Neuronal stem cell (in vitro differentiated cells): ENCODE results near the gene CD200R1.
A peak's percentile ranks its signal among the peaks of the same experiment; 100 is the strongest.
"Not testable (repeated sequence)": the region's sequence is repeated elsewhere in the genome, so short reads cannot be mapped to it uniquely, and the experiment has no call there.

Source experiments
- DNase-seq: peaks from one replicate; pipeline ENCODE4 v3.0.0-alpha.2; 2013; ENCODE audit warnings: low spot score
- H2AFZ ChIP-seq: one replicate; pipeline ENCODE4 v1.6.1; 2013; ENCODE audit warnings: mild to moderate bottlenecking, low read length, inconsistent platforms
- H2AK5ac ChIP-seq: 2 replicates; pipeline ENCODE4 v1.6.1; 2013; ENCODE audit warnings: low read depth, mild to moderate bottlenecking, inconsistent platforms, low read length, moderate library complexity, mixed read lengths
- H2BK120ac ChIP-seq: 2 replicates; pipeline ENCODE4 v1.6.1; 2013; ENCODE audit warnings: low read depth, mild to moderate bottlenecking, inconsistent platforms, low read length, moderate library complexity, mixed read lengths
- H2BK12ac ChIP-seq: one replicate; pipeline ENCODE4 v1.6.1; 2013; ENCODE audit warnings: low read length, inconsistent platforms
- H2BK15ac ChIP-seq: 2 replicates; pipeline ENCODE4 v1.6.1; 2013; ENCODE audit warnings: mild to moderate bottlenecking, low read length, inconsistent platforms, mixed read lengths
- H2BK5ac ChIP-seq: one replicate; pipeline ENCODE4 v1.6.1; 2013; ENCODE audit warnings: inconsistent platforms, mild to moderate bottlenecking, low read length, moderate library complexity
- H3K14ac ChIP-seq: one replicate; pipeline ENCODE4 v1.6.1; 2013; ENCODE audit warnings: low read length, inconsistent platforms
- H3K18ac ChIP-seq: 2 replicates; pipeline ENCODE4 v1.6.1; 2013; ENCODE audit warnings: low read length, inconsistent platforms
- H3K23ac ChIP-seq: 2 replicates; pipeline ENCODE4 v1.6.1; 2013; ENCODE audit warnings: low read depth, mild to moderate bottlenecking, mixed read lengths, low read length, inconsistent platforms; ENCODE audit not compliant: poor library complexity
- H3K27ac ChIP-seq: replicated peaks from 3 replicates; pipeline ENCODE4 v1.5.1; 2013; ENCODE audit warnings: low read length, inconsistent platforms
- H3K27me3 ChIP-seq, 3 experiments: 2 replicates each; pipeline ENCODE4 v1.6.1; 2013; ENCODE audit warnings: low read length in 3 of 3, mild to moderate bottlenecking in 2 of 3, inconsistent platforms in 1 of 3, low read depth in 1 of 3, mixed read lengths in 1 of 3, moderate library complexity in 1 of 3; ENCODE audit not compliant: control insufficient read depth in 3 of 3, insufficient read depth in 3 of 3
- H3K36me3 ChIP-seq, 2 donors: replicated peaks in 1 of 2; 2 replicates each; pipeline ENCODE4 v1.6.1; 2013; ENCODE audit warnings: low read length in 2 of 2; ENCODE audit not compliant: control insufficient read depth in 2 of 2, insufficient read depth in 2 of 2
- H3K4ac ChIP-seq: 2 replicates; pipeline ENCODE4 v1.6.1; 2013; ENCODE audit warnings: inconsistent platforms, mild to moderate bottlenecking, low read length, moderate library complexity
- H3K4me1 ChIP-seq, 2 donors: 1 replicate in 1 of 2; 2 replicates in 1 of 2; pipeline ENCODE4 v1.6.1; 2013; ENCODE audit warnings: low read length in 2 of 2, low read depth in 1 of 2; ENCODE audit not compliant: control insufficient read depth in 2 of 2, insufficient read depth in 1 of 2
- H3K4me2 ChIP-seq: one replicate; pipeline ENCODE4 v1.6.1; 2013; ENCODE audit warnings: mild to moderate bottlenecking, low read length, inconsistent platforms; ENCODE audit not compliant: insufficient read depth, poor library complexity, severe bottlenecking
- H3K4me3 ChIP-seq, 2 donors: 2 replicates each; pipeline ENCODE4 v1.5.1; 2013; ENCODE audit warnings: low read length in 2 of 2, mild to moderate bottlenecking in 2 of 2, inconsistent platforms in 1 of 2, moderate library complexity in 1 of 2
- H3K79me1 ChIP-seq: one replicate; pipeline ENCODE4 v1.6.1; 2013; ENCODE audit warnings: low read depth, mild to moderate bottlenecking, inconsistent platforms, low read length, moderate library complexity
- H3K9ac ChIP-seq: one replicate; pipeline ENCODE4 v1.6.1; 2013; ENCODE audit warnings: mild to moderate bottlenecking, low read depth, low read length, inconsistent platforms; ENCODE audit not compliant: poor library complexity
- H3K9me3 ChIP-seq, 2 donors: replicated peaks in 1 of 2; 2 replicates each; pipeline versions ENCODE3 to v1.6.1; 2013; ENCODE audit warnings: low read length in 2 of 2, mild to moderate bottlenecking in 2 of 2, inconsistent platforms in 1 of 2, low read depth in 1 of 2, mixed read lengths in 1 of 2, moderate library complexity in 1 of 2; ENCODE audit not compliant: control insufficient read depth in 2 of 2, insufficient read depth in 1 of 2
- H4K8ac ChIP-seq: one replicate; pipeline ENCODE4 v1.6.1; 2013; ENCODE audit warnings: low read depth, mild to moderate bottlenecking, inconsistent platforms, low read length, moderate library complexity
- H4K91ac ChIP-seq: one replicate; pipeline ENCODE4 v1.6.1; 2013; ENCODE audit warnings: low read length, low read depth, mild to moderate bottlenecking, inconsistent platforms; ENCODE audit not compliant: poor library complexity
- WGBS, 2 donors: extraction: QIAGEN DNeasy Blood & Tissue Kit; methylation state at CpG; one replicate each; pipeline ENCODE4 v1.1.7; 2013; ENCODE audit warnings: missing lambda C conversion rate in 2 of 2, mixed read lengths in 1 of 2; ENCODE audit not compliant: insufficient read length in 2 of 2, insufficient replicate concordance in 1 of 2; ENCODE audit errors: extremely low coverage in 2 of 2; 5-methylcytosine and 5-hydroxymethylcytosine counted together

CD200R1 gene

GRCh38 chr3:112919541-112919940 lies 55.4 kb downstream of the CD200R1 start:
- H3K4me2 ChIP-seq, H3K9me3 ChIP-seq, H2BK5ac ChIP-seq, H2BK12ac ChIP-seq, H3K36me3 ChIP-seq, H3K27ac ChIP-seq, DNase-seq, H3K27me3 ChIP-seq, H3K9ac ChIP-seq, H4K8ac ChIP-seq, H4K91ac ChIP-seq, H2BK120ac ChIP-seq, H2AK5ac ChIP-seq, H3K18ac ChIP-seq, H3K79me1 ChIP-seq, H3K4ac ChIP-seq, H3K23ac ChIP-seq, H3K4me1 ChIP-seq, H2AFZ ChIP-seq, H3K4me3 ChIP-seq, H3K14ac ChIP-seq, H2BK15ac ChIP-seq: not testable (repeated sequence)
- no CpG with 5 or more reads among the region's 5 CpGs for WGBS, 2 donors

DNA sequence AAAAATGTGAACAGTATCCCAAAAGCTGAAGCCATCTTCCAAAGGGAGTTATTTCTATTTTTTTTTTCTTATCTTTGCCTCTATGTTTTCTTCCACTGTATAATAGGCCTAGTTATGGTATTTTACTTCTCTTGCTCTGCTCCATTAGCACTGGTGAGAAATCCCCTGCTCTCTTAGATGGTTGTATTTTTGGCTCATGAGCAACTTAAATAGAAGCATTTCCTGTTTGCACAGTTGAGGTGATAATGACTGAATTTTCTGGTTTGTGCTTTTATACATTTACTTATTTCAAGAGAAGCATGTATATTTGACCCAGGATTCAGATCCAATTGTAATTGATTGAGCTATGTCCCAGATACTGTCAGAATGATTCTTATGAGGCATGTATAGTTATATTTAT lies 66.7 kb downstream of the CD200R1 start:
- no peak overlapping the region for H2BK15ac ChIP-seq
- no peak overlapping the region for H2AFZ ChIP-seq
- no peak overlapping the region for H4K8ac ChIP-seq
- no peak overlapping the region for H3K4me3 ChIP-seq
- H3K9ac ChIP-seq, result no peak overlapping the region
- no peak overlapping the region for H3K4ac ChIP-seq
- no peak overlapping the region for H2BK12ac ChIP-seq
- H2BK5ac ChIP-seq, result no peak overlapping the region
- H3K36me3 ChIP-seq, result no peaks in the 10 kb centered on the region
- H3K23ac ChIP-seq, result no peak overlapping the region
- H3K79me1 ChIP-seq, result no peaks in the 10 kb centered on the region
- no peaks in the 10 kb centered on the region for H3K27me3 ChIP-seq
- no peak overlapping the region for H3K14ac ChIP-seq
- no peak overlapping the region for H4K91ac ChIP-seq
- H2BK120ac ChIP-seq, result no peak overlapping the region
- no peak overlapping the region for H3K27ac ChIP-seq
- H3K18ac ChIP-seq, result no peak overlapping the region
- no peaks in the 10 kb centered on the region for H3K4me1 ChIP-seq
- H3K9me3 ChIP-seq, result no peaks in the 10 kb centered on the region
- no peak for DNase-seq
- no peak overlapping the region for H2AK5ac ChIP-seq
- H3K4me2 ChIP-seq, result no peak overlapping the region

DNA sequence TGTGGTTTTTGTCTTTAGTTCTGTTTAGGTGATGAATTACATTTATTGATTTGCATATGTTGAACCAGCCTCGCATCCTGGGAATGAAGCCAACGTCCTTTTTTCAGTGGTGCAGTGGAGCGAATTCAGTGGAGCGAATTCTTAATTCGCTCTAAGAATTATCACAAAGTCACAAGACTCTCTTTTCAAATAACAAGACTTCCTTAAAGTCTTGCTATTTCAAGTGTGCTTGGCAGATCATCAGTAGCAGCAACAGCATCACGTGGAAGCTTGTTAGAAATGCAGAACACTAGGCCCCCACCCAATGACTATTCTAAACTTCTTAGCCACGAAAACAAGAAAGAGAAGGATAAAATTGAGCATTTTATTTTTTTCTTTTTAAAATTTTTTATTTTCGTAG lies 70.1 kb downstream of the CD200R1 start:
- no peak overlapping the region for H4K91ac ChIP-seq
- H3K27me3 ChIP-seq, result no peaks in the 10 kb centered on the region
- H3K79me1 ChIP-seq, result no peaks in the 10 kb centered on the region
- no peak for DNase-seq
- H2BK12ac ChIP-seq, result no peak overlapping the region
- no peak overlapping the region for H2BK5ac ChIP-seq
- H4K8ac ChIP-seq, result no peak overlapping the region
- H3K9me3 ChIP-seq, result no peaks in the 10 kb centered on the region
- no peak overlapping the region for H2AFZ ChIP-seq
- no peak overlapping the region for H2BK120ac ChIP-seq
- no peak overlapping the region for H3K4me2 ChIP-seq
- no peak overlapping the region for H3K23ac ChIP-seq
- no peak overlapping the region for H3K4ac ChIP-seq
- H2BK15ac ChIP-seq, result no peak overlapping the region
- H3K18ac ChIP-seq, result no peak overlapping the region
- no peak overlapping the region for H3K14ac ChIP-seq
- no CpG with 5 or more reads among the region's 8 CpGs for WGBS, 2 donors
- H3K36me3 ChIP-seq, result no peaks in the 10 kb centered on the region
- no peak overlapping the region for H3K27ac ChIP-seq
- H3K9ac ChIP-seq, result no peak overlapping the region
- no peak overlapping the region for H2AK5ac ChIP-seq
- no peak overlapping the region for H3K4me3 ChIP-seq
- H3K4me1 ChIP-seq, result no peaks in the 10 kb centered on the region

- H3K9me3 ChIP-seq, result no peaks in the 10 kb centered on the region
- no peak overlapping the region for H3K4me3 ChIP-seq
- H2BK120ac ChIP-seq, result no peak overlapping the region
- H2BK5ac ChIP-seq, result no peak overlapping the region
- no peak overlapping the region for H3K9ac ChIP-seq
- H3K23ac ChIP-seq, result no peak overlapping the region
- H3K18ac ChIP-seq, result no peak overlapping the region
- H3K27me3 ChIP-seq, result no peaks in the 10 kb centered on the region
- H2AFZ ChIP-seq, result peak overlapping the region; percentile 32
- whole genome bisulfite sequencing, 2 donors, result no CpG with 5 or more reads among the region's 3 CpGs
- no peak overlapping the region for H3K27ac ChIP-seq
- H3K14ac ChIP-seq, result no peak overlapping the region
- H3K4ac ChIP-seq, result no peak overlapping the region
- no peak overlapping the region for H4K8ac ChIP-seq
- H2BK12ac ChIP-seq, result no peak overlapping the region
- H3K36me3 ChIP-seq, result no peaks in the 10 kb centered on the region
- H2BK15ac ChIP-seq, result no peak overlapping the region
- DNase-seq, result no peak
- no peak overlapping the region for H4K91ac ChIP-seq
- H3K79me1 ChIP-seq, result no peaks in the 10 kb centered on the region
- no peak overlapping the region for H2AK5ac ChIP-seq
- H3K4me2 ChIP-seq, result no peak overlapping the region
- no peaks in the 10 kb centered on the region for H3K4me1 ChIP-seq
Observed at GRCh38 chr3:112900113-112900512, 74.8 kb downstream of the CD200R1 start.
